Activated CD8-positive, alpha-beta memory T cell treated with anti-CD3 and anti-CD28 coated beads for 48 hours (primary cell): ENCODE results near the gene TMEM150B.
"Not testable (repeated sequence)": the region's sequence is repeated elsewhere in the genome, so short reads cannot be mapped to it uniquely, and the experiment has no call there.

Experiments used
- DNase-seq, 3 experiments: peaks; one replicate each; pipeline ENCODE4 v3.0.0-alpha.2; 2020; ENCODE audit warnings: low read depth in 2 of 3, low spot score in 2 of 3

The TMEM150B gene

GRCh38 chr19:55339889-55340783 is 15.0 kb upstream of the TMEM150B start:
- peak in 1 of 3 experiments; percentile 30 for DNase-seq

- DNase-seq = peak; percentile 99 to 100 (median 100)
Measured at GRCh38 chr19:55339105-55339888, 14.2 kb upstream of the TMEM150B start, which contains the start of gene KMT5C. KMT5C (plus strand) TSS chr19:55339876; CDS start chr19:55341937, 2,061 bp downstream.

GRCh38 chr19:55336101-55336500 is 11.0 kb upstream of the TMEM150B start:
- DNase-seq = no peak

- DNase-seq = no peak
Measured at GRCh38 chr19:55333870-55334269, 8.7 kb upstream of the TMEM150B start.

GRCh38 chr19:55329791-55330190 is 4.7 kb upstream of the TMEM150B start:
- DNase-seq = not testable (repeated sequence)

- DNase-seq = not testable (repeated sequence)
Measured at GRCh38 chr19:55328774-55329318, 3.7 kb upstream of the TMEM150B start.

- DNase-seq = no peak
Measured at GRCh38 chr19:55324662-55325061, 479 bp downstream of the TMEM150B start.

GRCh38 chr19:55322204-55322885 is 2.8 kb downstream of the TMEM150B start:
- no peak for DNase-seq

GRCh38 chr19:55321466-55322137 is 3.5 kb downstream of the TMEM150B start:
- no peak for DNase-seq

- no peak for DNase-seq
Measured at GRCh38 chr19:55320844-55321419, 4.2 kb downstream of the TMEM150B start.

GRCh38 chr19:55319785-55320184 is 5.4 kb downstream of the TMEM150B start:
- DNase-seq = no peak

GRCh38 chr19:55316646-55317045 is 8.5 kb downstream of the TMEM150B start:
- DNase-seq = no peak

- no peak for DNase-seq
Measured at GRCh38 chr19:55315956-55316525, 9.1 kb downstream of the TMEM150B start.

GRCh38 chr19:55314396-55314795 is 10.7 kb downstream of the TMEM150B start:
- no peak for DNase-seq

- no peak for DNase-seq
Measured at GRCh38 chr19:55312621-55313512, 12.3 kb downstream of the TMEM150B start.

- no peak for DNase-seq
Measured at GRCh38 chr19:55311797-55312196, 13.3 kb downstream of the TMEM150B start.

GRCh38 chr19:55311397-55311796 is 13.7 kb downstream of the TMEM150B start:
- no peak for DNase-seq

- no peak for DNase-seq
Measured at GRCh38 chr19:55310498-55310897, 14.6 kb downstream of the TMEM150B start.

GRCh38 chr19:55309448-55309847 is 15.7 kb downstream of the TMEM150B start:
- no peak for DNase-seq
